GM23338 (cell line): ENCODE measurements around the gene CYP24A1. TPM values are rescaled to one million over a fixed set of nuclear protein-coding genes. Genes with fewer than 3 reads are reported as not detected.

Experiments
- ATAC-seq: fragments of 200-7000 bp; cut with Tn5 transposase; 3 replicates; pipeline ENCODE4 v1.9.1; 2020
- DNase-seq: peaks from one replicate; pipeline ENCODE4 v3.0.0-alpha.2; 2015; ENCODE audit warnings: low spot score
- H2AFZ ChIP-seq: fragments of 200-600 bp; sonication (generic); 2 replicates; pipeline ENCODE4 v1.8.0; 2016; ENCODE audit warnings: antibody characterized with exemption, mild to moderate bottlenecking, moderate library complexity
- H3F3A ChIP-seq: fragments of 200-600 bp; sonication (generic); replicated peaks from 2 replicates; pipeline ENCODE4 v1.8.0; 2017; ENCODE audit warnings: antibody characterized with exemption, mixed run types, low read depth
- H3K27ac ChIP-seq: fragments of 200-600 bp; sonication (generic); 2 replicates; pipeline ENCODE4 v1.6.1; 2016; ENCODE audit warnings: low read depth
- H3K27me3 ChIP-seq: fragments of 200-600 bp; sonication (generic); 2 replicates; pipeline ENCODE4 v1.8.0; 2016; ENCODE audit warnings: mild to moderate bottlenecking, mixed run types, moderate library complexity; ENCODE audit not compliant: insufficient read depth
- H3K36me3 ChIP-seq: fragments of 200-600 bp; sonication (generic); 2 replicates; pipeline ENCODE4 v1.8.0; 2016; ENCODE audit warnings: mild to moderate bottlenecking; ENCODE audit not compliant: insufficient read depth
- H3K4me1 ChIP-seq: fragments of 200-600 bp; sonication (generic); 2 replicates; pipeline ENCODE4 v1.8.0; 2016; ENCODE audit warnings: mild to moderate bottlenecking, moderate library complexity; ENCODE audit not compliant: insufficient read depth
- H3K4me2 ChIP-seq: fragments of 200-600 bp; sonication (generic); 2 replicates; pipeline ENCODE4 v1.7.1; 2017; ENCODE audit warnings: mixed run types
- H3K4me3 ChIP-seq: fragments of 200-600 bp; sonication (generic); 2 replicates; pipeline ENCODE4 v1.6.1; 2016; ENCODE audit warnings: mixed run types
- H3K79me2 ChIP-seq: fragments of 200-600 bp; sonication (generic); replicated peaks from 2 replicates; pipeline ENCODE4 v1.8.0; 2017; ENCODE audit warnings: mild to moderate bottlenecking; ENCODE audit not compliant: insufficient read depth
- H3K9me2 ChIP-seq: fragments of 200-600 bp; sonication (generic); 2 replicates; pipeline ENCODE4 v1.8.0; 2017; ENCODE audit not compliant: insufficient read depth
- H4K20me1 ChIP-seq: fragments of 200-600 bp; sonication (generic); replicated peaks from 2 replicates; pipeline ENCODE4 v1.8.0; 2017; ENCODE audit warnings: mild to moderate bottlenecking; ENCODE audit not compliant: insufficient read depth
- H3K27ac Mint-ChIP-seq: 2 replicates; pipeline ENCODE4 v1.8.0; 2020; ENCODE audit warnings: inconsistent platforms, mild to moderate bottlenecking, moderate library complexity, mixed read lengths
- H3K27me3 Mint-ChIP-seq: 3 replicates; pipeline ENCODE4 v1.8.0; 2022; ENCODE audit warnings: low read depth, mild to moderate bottlenecking, moderate library complexity, mixed read lengths, inconsistent platforms; ENCODE audit not compliant: insufficient read depth, poor library complexity
- H3K36me3 Mint-ChIP-seq: 3 replicates; pipeline ENCODE4 v1.8.0; 2021; ENCODE audit warnings: low read depth, mild to moderate bottlenecking, inconsistent platforms, moderate library complexity, mixed read lengths
- H3K4me1 Mint-ChIP-seq: 3 replicates; pipeline ENCODE4 v1.8.0; 2020; ENCODE audit warnings: mild to moderate bottlenecking, inconsistent platforms, mixed read lengths
- H3K4me3 Mint-ChIP-seq: 3 replicates; pipeline ENCODE4 v1.8.0; 2021; ENCODE audit warnings: moderate library complexity, mild to moderate bottlenecking, inconsistent platforms, mixed read lengths
- H3K9me3 Mint-ChIP-seq: 3 replicates; pipeline ENCODE4 v1.8.0; 2020; ENCODE audit warnings: moderate library complexity, mild to moderate bottlenecking, inconsistent platforms, mixed read lengths
- EZH2 ChIP-seq: fragments of 200-600 bp; sonication (generic); IDR thresholded peaks from one replicate; pipeline ENCODE4 v1.8.0; 2017; ENCODE audit warnings: antibody characterized with exemption, mild to moderate bottlenecking, low read depth; ENCODE audit not compliant: unreplicated experiment
- JUNB ChIP-seq: IDR thresholded peaks from one replicate; pipeline ENCODE4 v1.6.1; 2016; ENCODE audit warnings: antibody characterized with exemption; ENCODE audit not compliant: unreplicated experiment
- POLR2AphosphoS5 ChIP-seq: IDR thresholded peaks from 2 replicates; pipeline ENCODE4 v1.6.1; 2016; ENCODE audit warnings: antibody characterized with exemption, low read depth
- ZNF114 ChIP-seq: fragments of 250-450 bp; sonication (Bioruptor Pico); IDR thresholded peaks from 2 replicates; pipeline ENCODE4 v1.5.0; 2020; ENCODE audit warnings: mild to moderate bottlenecking, moderate library complexity
- ZNF331 ChIP-seq: fragments of 250-450 bp; sonication (Bioruptor Pico); IDR thresholded peaks from 2 replicates; pipeline ENCODE4 v1.5.0; 2020; ENCODE audit warnings: low read depth, mild to moderate bottlenecking, moderate library complexity
- polyA plus RNA-seq: library from polyadenylated mRNA; unstranded; fragments of >200 nt; fragmentation: Nextera tagmentation; extraction: Ambion mirVana; gene quantifications from 2 replicates; pipeline ENCODE4 v1.2.1, GENCODE V29; 2016
- total RNA-seq: library from RNA; depleted of rRNA; stranded (reverse); fragments of >200 nt; shearing (Covaris generic); gene quantifications from 2 replicates; pipeline ENCODE4 v1.2.3, GENCODE V29; 2014
- TF ChIP-seq, protein P1 (sequence below): fragments of 250-450 bp; sonication (Bioruptor Pico); IDR thresholded peaks from 2 replicates; pipeline ENCODE4 v1.5.0; 2020; ENCODE audit warnings: mild to moderate bottlenecking, moderate library complexity
- TF ChIP-seq, protein P2 (sequence below), 2 experiments: fragments of 200-600 bp in 1 of 2; sonication (generic) in 1 of 2; conservative IDR thresholded peaks; 2 replicates each; pipeline versions ENCODE4 v1.5.1 to v1.6.1; 2016 to 2017; ENCODE audit warnings: antibody characterized with exemption in 2 of 2, low read depth in 2 of 2, mild to moderate bottlenecking in 2 of 2, moderate library complexity in 1 of 2
- TF ChIP-seq, protein P3 (sequence below): IDR thresholded peaks from 2 replicates; pipeline ENCODE4 v1.6.1; 2016; ENCODE audit warnings: antibody characterized with exemption
- TF ChIP-seq, protein P4 (sequence below): IDR thresholded peaks from one replicate; pipeline ENCODE4 v1.6.1; 2018; ENCODE audit warnings: antibody characterized with exemption; ENCODE audit not compliant: unreplicated experiment

The CYP24A1 gene
- total and polyA plus RNA-seq, 2 experiments from 2014 or later, result 0.10 TPM; not detected in 1

DNA sequence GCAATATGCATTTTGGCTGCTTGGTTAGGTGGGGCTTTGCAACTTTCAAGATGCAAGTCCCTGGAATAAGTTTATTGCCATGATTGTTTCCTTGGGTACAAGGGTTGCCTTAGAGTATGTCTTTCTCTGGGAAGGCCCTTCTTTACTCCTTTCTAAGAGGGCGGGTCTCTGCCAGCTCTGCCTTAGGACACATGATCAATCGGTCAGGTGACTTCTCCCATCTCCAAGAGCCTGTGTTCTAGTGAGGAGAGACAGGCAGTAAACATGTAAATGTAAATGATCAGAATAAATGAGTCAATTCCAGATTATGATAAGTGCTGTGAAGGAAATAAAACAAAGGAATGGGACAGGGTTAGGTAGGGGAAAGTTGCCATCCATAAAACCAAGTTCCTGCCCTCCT lies 60.2 kb downstream of the CYP24A1 start (continued):
- TF ChIP-seq, protein P1, sequence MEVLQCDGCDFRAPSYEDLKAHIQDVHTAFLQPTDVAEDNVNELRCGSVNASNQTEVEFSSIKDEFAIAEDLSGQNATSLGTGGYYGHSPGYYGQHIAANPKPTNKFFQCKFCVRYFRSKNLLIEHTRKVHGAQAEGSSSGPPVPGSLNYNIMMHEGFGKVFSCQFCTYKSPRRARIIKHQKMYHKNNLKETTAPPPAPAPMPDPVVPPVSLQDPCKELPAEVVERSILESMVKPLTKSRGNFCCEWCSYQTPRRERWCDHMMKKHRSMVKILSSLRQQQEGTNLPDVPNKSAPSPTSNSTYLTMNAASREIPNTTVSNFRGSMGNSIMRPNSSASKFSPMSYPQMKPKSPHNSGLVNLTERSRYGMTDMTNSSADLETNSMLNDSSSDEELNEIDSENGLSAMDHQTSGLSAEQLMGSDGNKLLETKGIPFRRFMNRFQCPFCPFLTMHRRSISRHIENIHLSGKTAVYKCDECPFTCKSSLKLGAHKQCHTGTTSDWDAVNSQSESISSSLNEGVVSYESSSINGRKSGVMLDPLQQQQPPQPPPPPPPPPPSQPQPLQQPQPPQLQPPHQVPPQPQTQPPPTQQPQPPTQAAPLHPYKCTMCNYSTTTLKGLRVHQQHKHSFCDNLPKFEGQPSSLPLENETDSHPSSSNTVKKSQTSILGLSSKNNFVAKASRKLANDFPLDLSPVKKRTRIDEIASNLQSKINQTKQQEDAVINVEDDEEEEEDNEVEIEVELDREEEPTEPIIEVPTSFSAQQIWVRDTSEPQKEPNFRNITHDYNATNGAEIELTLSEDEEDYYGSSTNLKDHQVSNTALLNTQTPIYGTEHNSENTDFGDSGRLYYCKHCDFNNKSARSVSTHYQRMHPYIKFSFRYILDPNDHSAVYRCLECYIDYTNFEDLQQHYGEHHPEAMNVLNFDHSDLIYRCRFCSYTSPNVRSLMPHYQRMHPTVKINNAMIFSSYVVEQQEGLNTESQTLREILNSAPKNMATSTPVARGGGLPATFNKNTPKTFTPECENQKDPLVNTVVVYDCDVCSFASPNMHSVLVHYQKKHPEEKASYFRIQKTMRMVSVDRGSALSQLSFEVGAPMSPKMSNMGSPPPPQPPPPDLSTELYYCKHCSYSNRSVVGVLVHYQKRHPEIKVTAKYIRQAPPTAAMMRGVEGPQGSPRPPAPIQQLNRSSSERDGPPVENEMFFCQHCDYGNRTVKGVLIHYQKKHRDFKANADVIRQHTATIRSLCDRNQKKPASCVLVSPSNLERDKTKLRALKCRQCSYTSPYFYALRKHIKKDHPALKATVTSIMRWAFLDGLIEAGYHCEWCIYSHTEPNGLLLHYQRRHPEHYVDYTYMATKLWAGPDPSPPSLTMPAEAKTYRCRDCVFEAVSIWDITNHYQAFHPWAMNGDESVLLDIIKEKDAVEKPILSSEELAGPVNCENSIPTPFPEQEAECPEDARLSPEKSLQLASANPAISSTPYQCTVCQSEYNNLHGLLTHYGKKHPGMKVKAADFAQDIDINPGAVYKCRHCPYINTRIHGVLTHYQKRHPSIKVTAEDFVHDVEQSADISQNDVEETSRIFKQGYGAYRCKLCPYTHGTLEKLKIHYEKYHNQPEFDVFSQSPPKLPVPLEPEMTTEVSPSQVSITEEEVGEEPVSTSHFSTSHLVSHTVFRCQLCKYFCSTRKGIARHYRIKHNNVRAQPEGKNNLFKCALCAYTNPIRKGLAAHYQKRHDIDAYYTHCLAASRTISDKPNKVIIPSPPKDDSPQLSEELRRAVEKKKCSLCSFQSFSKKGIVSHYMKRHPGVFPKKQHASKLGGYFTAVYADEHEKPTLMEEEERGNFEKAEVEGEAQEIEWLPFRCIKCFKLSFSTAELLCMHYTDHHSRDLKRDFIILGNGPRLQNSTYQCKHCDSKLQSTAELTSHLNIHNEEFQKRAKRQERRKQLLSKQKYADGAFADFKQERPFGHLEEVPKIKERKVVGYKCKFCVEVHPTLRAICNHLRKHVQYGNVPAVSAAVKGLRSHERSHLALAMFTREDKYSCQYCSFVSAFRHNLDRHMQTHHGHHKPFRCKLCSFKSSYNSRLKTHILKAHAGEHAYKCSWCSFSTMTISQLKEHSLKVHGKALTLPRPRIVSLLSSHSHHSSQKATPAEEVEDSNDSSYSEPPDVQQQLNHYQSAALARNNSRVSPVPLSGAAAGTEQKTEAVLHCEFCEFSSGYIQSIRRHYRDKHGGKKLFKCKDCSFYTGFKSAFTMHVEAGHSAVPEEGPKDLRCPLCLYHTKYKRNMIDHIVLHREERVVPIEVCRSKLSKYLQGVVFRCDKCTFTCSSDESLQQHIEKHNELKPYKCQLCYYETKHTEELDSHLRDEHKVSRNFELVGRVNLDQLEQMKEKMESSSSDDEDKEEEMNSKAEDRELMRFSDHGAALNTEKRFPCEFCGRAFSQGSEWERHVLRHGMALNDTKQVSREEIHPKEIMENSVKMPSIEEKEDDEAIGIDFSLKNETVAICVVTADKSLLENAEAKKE, result no peak
- TF ChIP-seq, protein P2, sequence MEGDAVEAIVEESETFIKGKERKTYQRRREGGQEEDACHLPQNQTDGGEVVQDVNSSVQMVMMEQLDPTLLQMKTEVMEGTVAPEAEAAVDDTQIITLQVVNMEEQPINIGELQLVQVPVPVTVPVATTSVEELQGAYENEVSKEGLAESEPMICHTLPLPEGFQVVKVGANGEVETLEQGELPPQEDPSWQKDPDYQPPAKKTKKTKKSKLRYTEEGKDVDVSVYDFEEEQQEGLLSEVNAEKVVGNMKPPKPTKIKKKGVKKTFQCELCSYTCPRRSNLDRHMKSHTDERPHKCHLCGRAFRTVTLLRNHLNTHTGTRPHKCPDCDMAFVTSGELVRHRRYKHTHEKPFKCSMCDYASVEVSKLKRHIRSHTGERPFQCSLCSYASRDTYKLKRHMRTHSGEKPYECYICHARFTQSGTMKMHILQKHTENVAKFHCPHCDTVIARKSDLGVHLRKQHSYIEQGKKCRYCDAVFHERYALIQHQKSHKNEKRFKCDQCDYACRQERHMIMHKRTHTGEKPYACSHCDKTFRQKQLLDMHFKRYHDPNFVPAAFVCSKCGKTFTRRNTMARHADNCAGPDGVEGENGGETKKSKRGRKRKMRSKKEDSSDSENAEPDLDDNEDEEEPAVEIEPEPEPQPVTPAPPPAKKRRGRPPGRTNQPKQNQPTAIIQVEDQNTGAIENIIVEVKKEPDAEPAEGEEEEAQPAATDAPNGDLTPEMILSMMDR (conservative IDR thresholded peaks at IDR 0.05; ENCODE audit: low read depth in 2 of 2), result no peak
- no peak for TF ChIP-seq ZNF114 (CRISPR knock-in tag)
- no peak for TF ChIP-seq JUNB
- TF ChIP-seq POLR2AphosphoS5, result no peak
- TF ChIP-seq EZH2, result no peak

DNA sequence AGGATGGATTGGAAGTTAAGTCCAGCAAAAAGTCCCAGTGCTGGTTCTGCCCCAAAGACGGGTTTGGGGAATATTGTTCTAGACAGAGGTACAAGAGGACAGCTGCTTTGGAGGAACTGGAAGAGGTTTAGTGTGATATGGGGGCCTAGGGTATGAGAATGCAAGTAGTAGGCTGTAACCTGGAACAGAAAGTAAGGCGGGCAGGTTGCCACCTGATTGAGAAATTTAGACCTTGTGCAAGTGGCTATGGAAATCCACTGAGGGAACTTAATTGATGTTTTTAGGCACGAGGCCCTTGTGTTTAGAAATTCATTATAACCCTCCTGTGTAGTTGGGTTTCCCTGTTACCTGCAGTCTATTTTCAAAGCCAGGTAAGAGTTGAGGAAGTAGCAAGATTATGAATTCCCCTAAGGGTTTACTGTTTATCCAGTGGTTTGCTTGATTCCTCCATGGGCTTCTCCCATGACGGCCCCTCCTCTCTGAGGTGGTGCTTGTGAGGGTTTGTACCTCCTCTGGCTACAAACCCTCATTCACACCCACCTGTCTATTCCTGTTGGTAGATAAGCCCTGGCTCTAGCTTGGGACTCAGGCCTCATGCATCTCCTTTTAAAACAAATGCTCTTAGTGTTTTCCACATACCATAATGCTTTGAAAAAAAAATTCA lies 61.4 kb downstream of the CYP24A1 start:
- H3K4me3 ChIP-seq, result no peak overlapping the region
- Mint-ChIP-seq H3K4me3 (no peak overlapping the region), H3K4me1 (peaks cover 7% of the 10 kb centered on the region; the same call in 2 of the 3 replicates), H3K27ac (no peak overlapping the region), H3K36me3 (no peaks in the 10 kb centered on the region), H3K9me3 (no peaks in the 10 kb centered on the region; the same call in 2 of the 3 replicates), H3K27me3 (peaks cover 4% of the 10 kb centered on the region)
- H4K20me1 ChIP-seq, result no peaks in the 10 kb centered on the region
- no peak for ATAC-seq
- no peak for DNase-seq
- no peaks in the 10 kb centered on the region for H3K27me3 ChIP-seq
- H3K27ac ChIP-seq, result no peak overlapping the region
- 0 out of 2 replicates have a peak, but pooled peaks cover 2% of the 10 kb centered on the region for H3K4me1 ChIP-seq
- no peaks in the 10 kb centered on the region for H3K79me2 ChIP-seq
- no peak overlapping the region for H2AFZ ChIP-seq
- H3K4me2 ChIP-seq, result no peak overlapping the region
- H3K9me2 ChIP-seq, result no peaks in the 10 kb centered on the region
- H3F3A ChIP-seq, result no peaks in the 10 kb centered on the region
- H3K36me3 ChIP-seq, result no peaks in the 10 kb centered on the region
- TF ChIP-seq, protein P3, sequence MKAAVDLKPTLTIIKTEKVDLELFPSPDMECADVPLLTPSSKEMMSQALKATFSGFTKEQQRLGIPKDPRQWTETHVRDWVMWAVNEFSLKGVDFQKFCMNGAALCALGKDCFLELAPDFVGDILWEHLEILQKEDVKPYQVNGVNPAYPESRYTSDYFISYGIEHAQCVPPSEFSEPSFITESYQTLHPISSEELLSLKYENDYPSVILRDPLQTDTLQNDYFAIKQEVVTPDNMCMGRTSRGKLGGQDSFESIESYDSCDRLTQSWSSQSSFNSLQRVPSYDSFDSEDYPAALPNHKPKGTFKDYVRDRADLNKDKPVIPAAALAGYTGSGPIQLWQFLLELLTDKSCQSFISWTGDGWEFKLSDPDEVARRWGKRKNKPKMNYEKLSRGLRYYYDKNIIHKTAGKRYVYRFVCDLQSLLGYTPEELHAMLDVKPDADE, result no peak
- TF ChIP-seq, protein P4, sequence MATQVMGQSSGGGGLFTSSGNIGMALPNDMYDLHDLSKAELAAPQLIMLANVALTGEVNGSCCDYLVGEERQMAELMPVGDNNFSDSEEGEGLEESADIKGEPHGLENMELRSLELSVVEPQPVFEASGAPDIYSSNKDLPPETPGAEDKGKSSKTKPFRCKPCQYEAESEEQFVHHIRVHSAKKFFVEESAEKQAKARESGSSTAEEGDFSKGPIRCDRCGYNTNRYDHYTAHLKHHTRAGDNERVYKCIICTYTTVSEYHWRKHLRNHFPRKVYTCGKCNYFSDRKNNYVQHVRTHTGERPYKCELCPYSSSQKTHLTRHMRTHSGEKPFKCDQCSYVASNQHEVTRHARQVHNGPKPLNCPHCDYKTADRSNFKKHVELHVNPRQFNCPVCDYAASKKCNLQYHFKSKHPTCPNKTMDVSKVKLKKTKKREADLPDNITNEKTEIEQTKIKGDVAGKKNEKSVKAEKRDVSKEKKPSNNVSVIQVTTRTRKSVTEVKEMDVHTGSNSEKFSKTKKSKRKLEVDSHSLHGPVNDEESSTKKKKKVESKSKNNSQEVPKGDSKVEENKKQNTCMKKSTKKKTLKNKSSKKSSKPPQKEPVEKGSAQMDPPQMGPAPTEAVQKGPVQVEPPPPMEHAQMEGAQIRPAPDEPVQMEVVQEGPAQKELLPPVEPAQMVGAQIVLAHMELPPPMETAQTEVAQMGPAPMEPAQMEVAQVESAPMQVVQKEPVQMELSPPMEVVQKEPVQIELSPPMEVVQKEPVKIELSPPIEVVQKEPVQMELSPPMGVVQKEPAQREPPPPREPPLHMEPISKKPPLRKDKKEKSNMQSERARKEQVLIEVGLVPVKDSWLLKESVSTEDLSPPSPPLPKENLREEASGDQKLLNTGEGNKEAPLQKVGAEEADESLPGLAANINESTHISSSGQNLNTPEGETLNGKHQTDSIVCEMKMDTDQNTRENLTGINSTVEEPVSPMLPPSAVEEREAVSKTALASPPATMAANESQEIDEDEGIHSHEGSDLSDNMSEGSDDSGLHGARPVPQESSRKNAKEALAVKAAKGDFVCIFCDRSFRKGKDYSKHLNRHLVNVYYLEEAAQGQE, result no peak
- TF ChIP-seq JUNB (no peak), ZNF114 (CRISPR knock-in tag) (no peak), ZNF331 (CRISPR knock-in tag) (no peak)
- TF ChIP-seq, protein P2 (conservative IDR thresholded peaks at IDR 0.05; ENCODE audit: low read depth in 2 of 2), result no peak
